GM12865 (cell line): ENCODE measurements around the gene RAB36.

Experiments used
- DNase-seq: peaks from one replicate; pipeline ENCODE4 v3.0.0; 2010; ENCODE audit warnings: low read depth
- H3K4me3 ChIP-seq: 2 replicates; pipeline ENCODE4 v1.5.1; 2011; ENCODE audit warnings: mild to moderate bottlenecking, low read depth, low read length, control low read depth
- TF ChIP-seq, protein P1 (sequence below): IDR thresholded peaks from 2 replicates; pipeline ENCODE4 v1.5.1; 2011; ENCODE audit warnings: low read length, control low read depth, low read depth, inconsistent platforms; ENCODE audit not compliant: insufficient read depth; ENCODE audit errors: missing control alignments

RAB36 gene

DNA sequence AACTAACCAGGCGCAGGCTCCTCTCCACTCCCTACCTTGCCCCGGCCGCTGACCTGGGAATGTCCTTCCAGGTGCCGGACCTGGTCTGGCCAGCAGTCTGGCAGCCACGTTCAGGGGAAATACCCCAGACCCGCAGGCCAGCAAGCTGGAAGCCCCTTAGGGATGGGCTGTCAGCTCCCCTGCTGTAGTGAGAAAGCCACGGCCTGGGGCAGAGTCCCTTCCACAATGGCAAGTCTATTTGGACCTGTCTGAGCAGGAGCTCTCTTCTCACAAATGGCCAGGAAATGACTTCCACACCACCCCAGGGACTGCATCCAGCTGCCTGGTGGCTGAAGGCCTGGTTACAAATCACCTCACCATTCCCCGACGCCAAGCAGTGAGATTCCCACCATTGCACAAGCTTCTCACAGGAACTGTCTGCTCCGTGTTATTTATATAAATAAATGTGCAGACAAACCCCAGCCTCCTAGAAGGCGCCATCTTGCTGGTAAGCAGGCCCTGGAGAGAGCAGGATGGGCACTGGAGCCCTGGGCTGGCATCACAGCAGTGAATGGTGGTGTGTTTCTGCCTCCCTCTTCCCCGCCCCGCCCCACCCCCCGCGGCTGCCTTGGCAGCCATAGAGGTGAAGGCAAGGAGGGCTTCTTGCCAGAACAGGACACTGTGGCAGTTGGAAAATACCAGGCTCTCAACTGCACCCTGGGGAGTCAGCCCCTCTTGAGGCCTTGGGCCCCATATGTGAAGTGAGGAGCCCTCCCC, 27.2 kb upstream of the RAB36 start:
- TF ChIP-seq, protein P1, sequence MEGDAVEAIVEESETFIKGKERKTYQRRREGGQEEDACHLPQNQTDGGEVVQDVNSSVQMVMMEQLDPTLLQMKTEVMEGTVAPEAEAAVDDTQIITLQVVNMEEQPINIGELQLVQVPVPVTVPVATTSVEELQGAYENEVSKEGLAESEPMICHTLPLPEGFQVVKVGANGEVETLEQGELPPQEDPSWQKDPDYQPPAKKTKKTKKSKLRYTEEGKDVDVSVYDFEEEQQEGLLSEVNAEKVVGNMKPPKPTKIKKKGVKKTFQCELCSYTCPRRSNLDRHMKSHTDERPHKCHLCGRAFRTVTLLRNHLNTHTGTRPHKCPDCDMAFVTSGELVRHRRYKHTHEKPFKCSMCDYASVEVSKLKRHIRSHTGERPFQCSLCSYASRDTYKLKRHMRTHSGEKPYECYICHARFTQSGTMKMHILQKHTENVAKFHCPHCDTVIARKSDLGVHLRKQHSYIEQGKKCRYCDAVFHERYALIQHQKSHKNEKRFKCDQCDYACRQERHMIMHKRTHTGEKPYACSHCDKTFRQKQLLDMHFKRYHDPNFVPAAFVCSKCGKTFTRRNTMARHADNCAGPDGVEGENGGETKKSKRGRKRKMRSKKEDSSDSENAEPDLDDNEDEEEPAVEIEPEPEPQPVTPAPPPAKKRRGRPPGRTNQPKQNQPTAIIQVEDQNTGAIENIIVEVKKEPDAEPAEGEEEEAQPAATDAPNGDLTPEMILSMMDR: no peak
- no peak overlapping the region for H3K4me3 ChIP-seq
- no peak for DNase-seq

DNA sequence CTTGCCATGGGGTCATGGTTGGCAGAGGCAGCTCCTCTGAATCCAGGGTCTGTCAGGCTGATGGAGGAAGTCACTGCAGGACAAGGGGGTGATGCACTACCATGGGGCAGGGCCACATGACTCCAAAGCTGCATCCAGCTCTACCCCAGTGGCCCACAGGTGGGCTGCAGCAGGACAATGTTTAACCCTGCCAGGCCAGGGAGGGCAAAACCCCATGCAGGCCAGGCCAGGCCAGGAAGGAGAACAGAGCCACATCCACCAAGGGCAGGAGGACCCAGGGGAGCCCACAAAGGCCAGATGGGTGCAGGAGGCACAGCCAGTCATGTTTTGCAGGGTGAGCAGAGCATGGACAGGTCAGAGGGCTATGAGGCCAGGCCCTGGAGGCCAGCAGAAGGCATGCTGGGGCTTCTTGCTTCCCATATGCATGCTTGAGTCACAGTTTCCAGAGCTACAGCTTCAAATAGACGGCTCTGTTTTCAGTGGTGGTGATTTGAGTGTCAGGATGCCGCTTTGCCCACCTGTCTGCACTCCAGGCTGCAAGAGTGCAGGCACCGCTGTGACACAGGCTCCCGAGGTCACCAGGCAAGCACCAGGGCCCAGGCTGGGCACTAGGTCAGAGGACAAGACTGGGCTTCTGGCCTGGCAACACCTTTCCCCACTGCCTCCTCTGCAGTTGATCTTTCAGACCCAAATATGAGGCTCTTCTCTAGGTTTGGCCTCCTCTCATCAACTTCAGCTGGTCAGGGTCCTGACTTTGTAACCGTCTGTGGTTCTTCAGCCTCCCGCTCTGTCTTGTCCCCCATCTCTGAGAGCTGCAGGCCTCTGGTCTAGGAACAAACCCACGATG, 26.4 kb upstream of the RAB36 start:
- no peak overlapping the region for H3K4me3 ChIP-seq
- TF ChIP-seq, protein P1: no peak
- DNase-seq: no peak

DNA sequence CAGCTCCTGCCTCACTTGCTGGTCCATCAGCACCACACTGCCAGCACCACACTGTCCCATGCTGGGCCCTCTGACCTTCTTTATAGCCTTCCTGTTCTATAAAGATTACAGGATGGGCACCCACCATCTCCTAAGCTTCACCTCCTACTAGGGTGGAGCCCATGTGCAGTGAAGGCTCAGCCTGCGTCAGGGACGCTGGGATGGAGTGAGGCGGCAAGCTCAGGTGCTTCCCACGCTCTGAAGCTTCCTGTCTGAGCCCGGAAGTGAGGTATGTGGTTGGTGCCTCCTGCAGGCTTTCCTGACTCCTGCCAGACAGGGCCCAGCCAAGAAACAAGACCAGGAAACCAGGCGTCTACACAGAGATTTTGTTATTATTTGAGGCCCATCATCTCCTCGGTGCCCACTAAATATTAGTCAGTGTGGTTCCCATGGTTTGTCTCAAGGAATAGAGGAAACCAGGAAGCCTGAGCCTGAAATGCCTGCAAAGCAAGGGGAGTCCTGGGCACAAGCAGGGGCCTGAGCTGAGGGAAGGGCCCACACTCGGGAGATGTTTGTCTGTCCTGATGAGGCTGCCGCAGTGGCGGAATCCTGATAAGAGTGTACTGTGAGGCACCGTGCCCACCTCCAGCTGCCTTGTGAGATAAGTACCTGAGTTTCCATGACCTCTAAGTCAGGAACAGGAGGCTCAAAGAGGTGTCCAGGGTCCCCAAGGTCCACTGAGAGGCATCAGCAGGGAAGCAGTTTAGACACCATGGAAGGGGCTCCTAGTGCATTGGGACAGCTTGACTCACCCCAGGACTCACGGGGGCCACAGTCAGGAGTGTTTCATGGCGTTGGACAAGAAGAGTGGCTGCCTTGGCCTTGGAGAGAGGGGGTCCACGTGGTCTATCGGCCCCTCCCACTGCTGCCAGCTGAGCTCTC, 25.5 kb upstream of the RAB36 start:
- DNase-seq: peak; percentile 44
- TF ChIP-seq, protein P1: no peak
- H3K4me3 ChIP-seq: no peak overlapping the region

GRCh38 chr22:23120415-23120899, 24.8 kb upstream of the RAB36 start:
- no peak overlapping the region for H3K4me3 ChIP-seq
- TF ChIP-seq, protein P1: no peak
- DNase-seq: no peak

DNA sequence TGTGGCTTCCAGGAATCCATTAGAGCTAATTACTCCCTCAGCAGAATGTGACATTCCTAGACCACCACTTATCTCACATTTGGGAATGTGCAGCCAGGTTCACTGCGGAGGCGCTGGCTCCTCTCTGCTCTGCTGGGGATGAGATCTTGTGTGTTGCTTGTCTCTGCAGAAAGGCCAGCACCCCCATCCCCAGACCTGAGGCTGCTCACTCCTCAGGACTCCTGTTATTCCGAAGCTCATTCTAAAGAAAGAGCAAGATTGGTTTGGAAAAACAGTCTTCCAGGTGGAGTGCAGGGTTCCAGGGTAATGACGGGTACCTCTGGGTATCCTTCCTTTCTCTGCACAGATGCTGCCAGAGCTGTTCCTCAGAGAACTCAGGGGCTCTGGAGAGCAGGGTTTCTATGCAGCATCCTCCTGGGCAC, 24.3 kb upstream of the RAB36 start:
- no peak overlapping the region for H3K4me3 ChIP-seq
- DNase-seq: no peak
- TF ChIP-seq, protein P1: no peak

DNA sequence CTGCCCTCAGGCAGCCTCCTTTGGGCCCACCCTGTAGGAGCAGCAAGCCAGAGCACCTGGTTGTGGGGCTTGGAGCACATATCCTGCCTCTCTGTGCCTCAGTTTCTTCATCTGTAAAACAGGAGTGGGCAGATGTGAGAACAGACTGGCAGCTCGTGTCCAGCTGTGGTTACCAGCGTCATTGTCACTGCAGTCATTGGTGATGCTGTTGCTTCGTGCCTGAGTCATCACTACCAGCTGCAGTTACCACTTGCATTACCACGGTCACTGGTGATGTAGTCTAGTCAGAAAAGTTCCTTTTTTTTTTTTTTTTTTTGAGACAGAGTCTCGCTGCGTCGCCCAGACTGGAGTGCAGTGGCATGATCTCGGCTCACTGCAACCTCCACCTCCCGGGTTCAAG, 23.9 kb upstream of the RAB36 start:
- H3K4me3 ChIP-seq: no peak overlapping the region
- TF ChIP-seq, protein P1: no peak
- no peak for DNase-seq
